ENCODE data around the gene TTC3.

Gene TTC3

GRCh38 chr21:37159053-37159776 lies 86.2 kb downstream of the TTC3 start:
- no peaks in the 10 kb centered on the region for H3K79me2 ChIP-seq
- no peaks in the 10 kb centered on the region for H3K4me1 ChIP-seq
- no peak overlapping the region for H3K27ac ChIP-seq
- no peak overlapping the region for H3K4me2 ChIP-seq (ENCODE audit: low read length)
- H3K4me3 ChIP-seq (ENCODE audit: low read depth, low read length), result no peak overlapping the region
- H3K9me3 ChIP-seq (ENCODE audit: control insufficient read depth, low read length), result no peaks in the 10 kb centered on the region
- H2AFZ ChIP-seq, result no peak overlapping the region
- H3K36me3 ChIP-seq (ENCODE audit: control insufficient read depth, insufficient read depth, low read length), result no peaks in the 10 kb centered on the region
- TF ChIP-seq, protein P1, sequence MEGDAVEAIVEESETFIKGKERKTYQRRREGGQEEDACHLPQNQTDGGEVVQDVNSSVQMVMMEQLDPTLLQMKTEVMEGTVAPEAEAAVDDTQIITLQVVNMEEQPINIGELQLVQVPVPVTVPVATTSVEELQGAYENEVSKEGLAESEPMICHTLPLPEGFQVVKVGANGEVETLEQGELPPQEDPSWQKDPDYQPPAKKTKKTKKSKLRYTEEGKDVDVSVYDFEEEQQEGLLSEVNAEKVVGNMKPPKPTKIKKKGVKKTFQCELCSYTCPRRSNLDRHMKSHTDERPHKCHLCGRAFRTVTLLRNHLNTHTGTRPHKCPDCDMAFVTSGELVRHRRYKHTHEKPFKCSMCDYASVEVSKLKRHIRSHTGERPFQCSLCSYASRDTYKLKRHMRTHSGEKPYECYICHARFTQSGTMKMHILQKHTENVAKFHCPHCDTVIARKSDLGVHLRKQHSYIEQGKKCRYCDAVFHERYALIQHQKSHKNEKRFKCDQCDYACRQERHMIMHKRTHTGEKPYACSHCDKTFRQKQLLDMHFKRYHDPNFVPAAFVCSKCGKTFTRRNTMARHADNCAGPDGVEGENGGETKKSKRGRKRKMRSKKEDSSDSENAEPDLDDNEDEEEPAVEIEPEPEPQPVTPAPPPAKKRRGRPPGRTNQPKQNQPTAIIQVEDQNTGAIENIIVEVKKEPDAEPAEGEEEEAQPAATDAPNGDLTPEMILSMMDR (IDR thresholded peaks at IDR 0.05), result no peak
- H3K9ac ChIP-seq, result no peak overlapping the region
- H3K27me3 ChIP-seq (ENCODE audit: control insufficient read depth, insufficient read depth, low read length), result no peaks in the 10 kb centered on the region

DNA sequence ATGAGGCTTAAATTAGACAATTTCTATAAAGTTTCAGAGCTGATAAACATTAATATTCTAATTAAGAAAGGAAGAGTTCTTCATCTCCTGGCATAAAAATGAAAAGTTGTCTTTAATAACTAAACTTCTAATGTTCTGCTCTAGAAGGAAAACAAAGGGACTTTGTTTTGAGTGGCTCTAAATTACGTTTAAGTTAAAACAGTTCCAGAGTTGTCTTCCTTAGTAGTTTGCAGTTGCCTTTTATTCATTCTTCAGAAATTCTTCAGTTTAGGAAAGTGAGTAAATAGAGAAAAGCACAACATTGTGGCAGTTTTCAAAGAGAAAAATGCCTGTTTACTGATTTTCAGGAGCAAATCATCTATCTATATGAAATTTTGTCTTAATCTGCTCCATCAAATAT lies 86.9 kb downstream of the TTC3 start:
- TF ChIP-seq, protein P1 (IDR thresholded peaks at IDR 0.05), result no peak
- Histone ChIP-seq H3K4me3 (ENCODE audit: low read depth, low read length) (no peak overlapping the region), H3K4me1 (no peaks in the 10 kb centered on the region), H3K9ac (no peak overlapping the region), H3K27ac (no peak overlapping the region), H3K27me3 (ENCODE audit: control insufficient read depth, insufficient read depth, low read length) (no peaks in the 10 kb centered on the region), H3K4me2 (ENCODE audit: low read length) (no peak overlapping the region), H2AFZ (no peak overlapping the region), H3K36me3 (ENCODE audit: control insufficient read depth, insufficient read depth, low read length) (no peaks in the 10 kb centered on the region), H3K9me3 (ENCODE audit: control insufficient read depth, low read length) (no peaks in the 10 kb centered on the region), H3K79me2 (no peaks in the 10 kb centered on the region)

DNA sequence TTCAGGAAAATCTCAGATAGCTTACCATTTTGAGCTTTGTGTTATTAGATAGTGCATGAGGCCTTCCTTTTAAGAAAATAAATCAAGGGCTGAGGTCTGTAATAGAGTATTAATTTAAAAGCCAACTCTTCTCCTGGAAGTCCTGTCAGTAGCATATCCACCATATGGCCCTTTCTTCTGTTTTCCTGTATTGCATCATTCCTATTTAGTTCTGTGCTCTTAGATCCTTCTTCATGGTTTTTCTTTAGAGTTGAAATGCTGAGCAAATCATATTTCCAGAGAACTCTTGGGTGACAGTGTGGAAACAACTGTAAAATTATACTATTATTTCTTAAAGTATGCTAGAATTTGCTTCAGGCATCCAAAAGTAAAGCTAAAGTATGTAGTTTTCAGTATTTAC lies 91.7 kb downstream of the TTC3 start:
- no peaks in the 10 kb centered on the region for H3K4me1 ChIP-seq
- H3K4me3 ChIP-seq (ENCODE audit: low read depth, low read length), result no peak overlapping the region
- TF ChIP-seq, protein P1 (IDR thresholded peaks at IDR 0.05), result no peak
- no peak overlapping the region for H2AFZ ChIP-seq
- H3K9me3 ChIP-seq (ENCODE audit: control insufficient read depth, low read length), result no peaks in the 10 kb centered on the region
- no peaks in the 10 kb centered on the region for H3K36me3 ChIP-seq (ENCODE audit: control insufficient read depth, insufficient read depth, low read length)
- no peaks in the 10 kb centered on the region for H3K79me2 ChIP-seq
- no peaks in the 10 kb centered on the region for H3K27me3 ChIP-seq (ENCODE audit: control insufficient read depth, insufficient read depth, low read length)
- H3K9ac ChIP-seq, result no peak overlapping the region
- no peak overlapping the region for H3K4me2 ChIP-seq (ENCODE audit: low read length)
- H3K27ac ChIP-seq, result no peak overlapping the region

DNA sequence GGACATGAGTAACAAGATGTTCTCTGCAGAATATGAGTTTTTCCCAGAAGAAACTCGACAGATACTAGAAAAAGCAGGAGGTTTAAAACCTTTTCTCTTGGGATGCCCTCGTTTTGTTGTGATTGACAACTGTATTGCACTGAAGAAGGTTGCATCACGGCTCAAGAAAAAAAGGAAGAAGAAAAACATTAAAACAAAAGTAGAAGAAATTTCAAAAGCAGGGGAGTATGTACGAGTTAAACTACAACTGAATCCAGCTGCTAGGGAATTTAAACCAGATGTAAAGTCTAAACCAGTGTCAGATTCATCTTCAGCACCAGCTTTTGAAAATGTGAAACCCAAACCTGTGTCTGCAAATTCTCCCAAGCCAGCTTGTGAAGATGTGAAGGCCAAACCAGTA lies 92.5 kb downstream of the TTC3 start:
- no peak overlapping the region for H3K4me2 ChIP-seq (ENCODE audit: low read length)
- H2AFZ ChIP-seq, result no peak overlapping the region
- H3K27ac ChIP-seq, result no peak overlapping the region
- no peaks in the 10 kb centered on the region for H3K4me1 ChIP-seq
- H3K27me3 ChIP-seq (ENCODE audit: control insufficient read depth, insufficient read depth, low read length), result no peaks in the 10 kb centered on the region
- TF ChIP-seq, protein P1 (IDR thresholded peaks at IDR 0.05), result no peak
- no peaks in the 10 kb centered on the region for H3K9me3 ChIP-seq (ENCODE audit: control insufficient read depth, low read length)
- H3K79me2 ChIP-seq, result no peaks in the 10 kb centered on the region
- no peak overlapping the region for H3K4me3 ChIP-seq (ENCODE audit: low read depth, low read length)
- H3K9ac ChIP-seq, result no peak overlapping the region
- no peaks in the 10 kb centered on the region for H3K36me3 ChIP-seq (ENCODE audit: control insufficient read depth, insufficient read depth, low read length)

- Histone ChIP-seq H3K27me3 (ENCODE audit: control insufficient read depth, insufficient read depth, low read length) (no peaks in the 10 kb centered on the region), H3K36me3 (ENCODE audit: control insufficient read depth, insufficient read depth, low read length) (no peaks in the 10 kb centered on the region), H2AFZ (no peak overlapping the region), H3K9me3 (ENCODE audit: control insufficient read depth, low read length) (no peaks in the 10 kb centered on the region), H3K9ac (no peak overlapping the region), H3K27ac (no peak overlapping the region), H3K79me2 (no peaks in the 10 kb centered on the region), H3K4me3 (ENCODE audit: low read depth, low read length) (no peak overlapping the region), H3K4me2 (ENCODE audit: low read length) (no peak overlapping the region), H3K4me1 (no peaks in the 10 kb centered on the region)
- TF ChIP-seq, protein P1 (IDR thresholded peaks at IDR 0.05), result no peak
Observed at GRCh38 chr21:37166733-37167132, 93.7 kb downstream of the TTC3 start.
